Activated CD4-positive, alpha-beta T cell treated with anti-CD3 and anti-CD28 coated beads, Interleukin-2, amount 50 U/mL, for 4 hours (primary cell): ENCODE results near the gene PHF20.
"Not testable (repeated sequence)": the region's sequence is repeated elsewhere in the genome, so short reads cannot be mapped to it uniquely, and the experiment has no call there.

ENCODE experiments used
- DNase-seq, 2 experiments: peaks; one replicate each; pipeline ENCODE4 v3.0.0-alpha.2; 2020

PHF20 gene

DNA sequence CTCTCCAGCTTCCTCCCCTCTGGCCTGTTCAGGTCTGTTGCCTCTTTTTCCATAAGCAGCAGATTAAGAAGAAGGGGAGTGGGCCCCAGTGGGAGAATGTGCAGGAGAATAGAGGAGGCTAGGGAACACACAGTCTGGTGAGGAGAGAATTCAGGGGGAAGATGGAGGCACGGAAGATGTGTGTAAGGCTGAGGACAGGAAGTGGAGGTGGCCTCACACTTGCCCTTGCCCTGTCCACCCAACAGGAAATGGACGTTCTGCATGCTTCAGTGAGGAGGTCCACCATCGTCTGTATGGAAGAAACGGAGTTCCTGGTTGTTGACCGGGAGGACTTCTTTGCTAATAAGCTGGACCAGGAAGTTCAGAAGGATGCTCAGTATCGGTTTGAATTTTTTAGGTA, 212.6 kb downstream of the PHF20 start:
- DNase-seq = no peak

DNA sequence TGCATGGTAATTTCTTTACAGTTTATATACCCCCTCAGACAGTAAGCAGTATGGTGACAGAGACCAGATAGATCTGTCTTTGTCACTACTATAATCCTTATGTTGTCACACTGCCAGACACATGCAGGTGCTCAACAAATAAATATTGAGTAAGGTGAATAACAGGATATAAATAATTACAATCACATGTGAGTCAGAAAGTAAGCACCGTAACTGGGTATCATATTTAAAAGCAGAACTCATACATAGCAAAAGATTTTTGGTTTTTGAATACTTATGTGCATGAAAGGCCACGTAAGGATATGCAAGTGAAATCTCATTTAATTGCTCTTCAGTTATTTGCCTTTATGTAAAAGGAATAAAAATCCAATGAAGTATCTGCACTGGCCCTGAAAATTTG, 214.0 kb downstream of the PHF20 start:
- no peak for DNase-seq

- no peak for DNase-seq
These were observed 217.2 kb downstream of the PHF20 start for GRCh38 chr20:35988910-35989463.

DNA sequence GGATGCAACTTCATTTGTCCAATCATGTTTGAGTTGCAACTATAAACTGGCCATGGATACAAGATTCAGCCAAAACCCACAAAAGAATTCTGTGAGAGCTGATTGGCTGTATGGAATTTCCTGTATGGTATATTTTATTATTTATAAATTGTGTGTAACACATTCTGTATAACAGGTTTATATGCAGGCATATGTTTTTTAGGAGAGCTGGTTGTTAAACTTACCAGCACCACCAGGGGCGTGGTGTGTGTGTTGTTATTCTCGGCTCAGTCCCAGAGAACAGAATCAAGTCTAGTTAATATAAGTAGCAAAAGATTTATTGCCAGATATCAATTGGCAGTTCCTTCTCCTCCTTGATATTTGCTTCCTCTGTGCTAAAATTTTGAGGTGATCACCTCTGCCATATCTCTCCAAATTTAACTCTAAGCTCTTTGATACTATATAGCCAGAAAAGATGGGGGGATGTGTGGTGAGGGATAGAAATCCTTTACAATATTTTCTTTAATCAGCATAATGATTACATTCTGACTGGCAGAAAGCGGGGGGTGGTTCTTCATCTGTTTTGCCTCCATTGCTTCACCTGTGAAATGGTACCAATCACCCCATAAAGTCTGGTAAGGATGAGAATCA, 219.4 kb downstream of the PHF20 start:
- no peak for DNase-seq

GRCh38 chr20:35992713-35993335, 221.0 kb downstream of the PHF20 start:
- DNase-seq = peak; percentile 17 to 21

DNA sequence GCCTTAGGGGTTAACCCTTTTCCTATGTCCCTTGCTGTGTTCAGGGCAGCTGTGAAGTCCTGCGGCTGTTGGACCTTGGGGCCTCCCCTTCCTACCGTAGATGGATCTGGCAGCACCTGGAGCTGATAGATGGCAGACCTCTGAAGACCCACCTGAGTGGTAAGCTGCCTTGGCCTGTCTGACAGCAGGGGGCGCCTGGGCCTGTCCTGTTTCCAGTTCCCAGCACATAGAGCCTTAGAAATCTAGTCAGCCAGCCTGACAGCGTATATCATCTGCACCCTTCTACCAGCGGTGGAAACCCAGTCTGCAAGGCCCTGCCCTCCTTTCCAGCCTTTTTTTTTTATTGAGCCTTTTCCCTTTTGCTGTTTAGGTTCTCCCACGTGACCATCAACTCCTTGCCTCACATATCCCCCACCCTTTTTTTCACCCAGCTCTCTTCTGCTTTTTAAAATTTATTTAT, 223.2 kb downstream of the PHF20 start:
- DNase-seq = peak; percentile 82 to 86

DNA sequence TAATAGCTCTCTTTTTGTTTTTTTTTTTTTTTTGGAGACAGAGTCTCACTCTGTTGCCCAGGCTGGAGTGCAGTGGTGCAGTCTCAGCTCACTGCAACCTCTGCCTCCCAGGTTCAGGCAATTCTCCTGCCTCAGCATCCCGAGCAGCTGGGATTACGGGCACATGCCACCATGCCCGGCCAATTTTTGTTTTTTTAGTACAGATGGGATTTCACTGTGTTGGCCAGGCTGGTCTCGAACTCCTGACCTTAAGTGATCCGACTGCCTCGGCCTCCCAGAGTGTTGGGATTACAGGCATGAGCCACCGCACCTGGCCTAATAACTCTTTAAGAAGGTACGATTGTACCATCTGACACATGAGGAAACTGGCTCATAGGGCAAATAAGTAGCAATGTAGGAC, 224.7 kb downstream of the PHF20 start:
- DNase-seq = not testable (repeated sequence)
